ENCODE results near the gene RFPL2.
"Not testable (repeated sequence)": the region's sequence is repeated elsewhere in the genome, so short reads cannot be mapped to it uniquely, and the experiment has no call there.

Gene RFPL2

DNA sequence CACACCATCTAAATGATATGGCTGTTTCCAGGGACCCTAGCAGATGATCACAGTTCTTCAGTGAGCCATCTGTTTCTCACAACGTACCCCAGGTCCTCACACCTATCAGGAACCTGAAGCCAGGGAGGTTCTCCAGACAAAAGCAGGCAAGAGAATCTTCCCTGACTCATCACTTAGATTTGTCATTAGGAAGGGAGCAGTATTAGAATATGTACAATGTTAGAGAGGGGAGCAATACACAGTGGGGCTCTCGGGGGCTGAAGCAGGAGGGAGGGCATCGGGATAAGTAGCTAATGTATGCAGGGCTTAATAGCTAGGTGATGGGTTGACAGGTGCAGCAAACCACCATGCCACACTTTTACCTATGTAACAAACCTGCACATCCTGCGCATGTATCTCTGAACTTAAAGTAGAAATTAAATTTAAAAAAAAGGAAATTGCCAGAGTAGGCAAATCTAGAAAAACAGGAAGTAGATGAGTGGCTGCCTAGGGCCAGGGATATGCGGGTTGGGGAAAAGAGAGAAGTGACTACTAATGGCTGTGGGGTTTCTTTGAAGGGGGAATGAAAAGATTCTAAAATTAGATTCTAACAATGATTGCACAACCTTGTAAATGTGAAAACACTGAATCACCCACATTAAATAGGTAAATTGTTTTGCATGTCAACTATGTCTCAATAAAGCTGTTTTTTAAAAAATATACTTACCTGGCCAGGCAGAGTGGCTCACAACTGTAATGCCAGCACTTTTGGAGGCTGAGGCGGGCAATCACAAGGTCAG is 60.2 kb downstream of the RFPL2 start:
- TF ChIP-seq, protein P1, sequence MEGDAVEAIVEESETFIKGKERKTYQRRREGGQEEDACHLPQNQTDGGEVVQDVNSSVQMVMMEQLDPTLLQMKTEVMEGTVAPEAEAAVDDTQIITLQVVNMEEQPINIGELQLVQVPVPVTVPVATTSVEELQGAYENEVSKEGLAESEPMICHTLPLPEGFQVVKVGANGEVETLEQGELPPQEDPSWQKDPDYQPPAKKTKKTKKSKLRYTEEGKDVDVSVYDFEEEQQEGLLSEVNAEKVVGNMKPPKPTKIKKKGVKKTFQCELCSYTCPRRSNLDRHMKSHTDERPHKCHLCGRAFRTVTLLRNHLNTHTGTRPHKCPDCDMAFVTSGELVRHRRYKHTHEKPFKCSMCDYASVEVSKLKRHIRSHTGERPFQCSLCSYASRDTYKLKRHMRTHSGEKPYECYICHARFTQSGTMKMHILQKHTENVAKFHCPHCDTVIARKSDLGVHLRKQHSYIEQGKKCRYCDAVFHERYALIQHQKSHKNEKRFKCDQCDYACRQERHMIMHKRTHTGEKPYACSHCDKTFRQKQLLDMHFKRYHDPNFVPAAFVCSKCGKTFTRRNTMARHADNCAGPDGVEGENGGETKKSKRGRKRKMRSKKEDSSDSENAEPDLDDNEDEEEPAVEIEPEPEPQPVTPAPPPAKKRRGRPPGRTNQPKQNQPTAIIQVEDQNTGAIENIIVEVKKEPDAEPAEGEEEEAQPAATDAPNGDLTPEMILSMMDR (IDR thresholded peaks at IDR 0.05; ENCODE audit: poor library complexity, severe bottlenecking), result no peak
- no peaks in the 10 kb centered on the region for H3K36me3 ChIP-seq (ENCODE audit: low read depth)
- no peak for DNase-seq (ENCODE audit: low spot score)
- no peak overlapping the region for H3K27ac ChIP-seq (ENCODE audit: poor library complexity, severe bottlenecking)
- peak; percentile 38; the same call in 1 of the 3 replicates for ATAC-seq (ENCODE audit: low read depth)
- H3K27me3 ChIP-seq (ENCODE audit: insufficient read depth, poor library complexity, severe bottlenecking), result no peaks in the 10 kb centered on the region
- peaks cover 7% of the 10 kb centered on the region for H3K4me1 ChIP-seq (ENCODE audit: insufficient read depth, poor library complexity, severe bottlenecking)
- H3K4me3 ChIP-seq (ENCODE audit: severe bottlenecking), result no peak overlapping the region
- no peaks in the 10 kb centered on the region for H3K9me3 ChIP-seq (ENCODE audit: severe bottlenecking)

DNA sequence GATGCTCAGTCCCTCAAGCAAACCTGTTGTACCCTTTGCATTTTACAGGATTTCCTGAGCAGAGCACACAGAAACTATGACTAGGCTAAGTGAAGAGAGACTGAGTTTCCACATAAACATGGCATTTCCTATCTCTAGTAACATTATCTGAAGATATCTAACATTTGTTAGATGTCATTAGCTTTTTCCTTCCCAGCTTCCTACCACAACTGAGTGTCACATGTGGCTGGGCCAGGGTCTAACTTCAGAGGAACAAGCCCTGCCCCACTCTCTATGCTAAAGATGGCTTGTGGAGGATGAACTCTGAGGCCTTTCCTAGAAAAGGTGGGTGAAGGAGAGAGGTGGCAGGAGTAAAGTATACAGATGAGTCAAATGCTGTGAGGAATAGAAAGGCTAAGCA is 62.3 kb downstream of the RFPL2 start:
- Histone ChIP-seq H3K9me3 (ENCODE audit: severe bottlenecking) (no peaks in the 10 kb centered on the region), H3K27me3 (ENCODE audit: insufficient read depth, poor library complexity, severe bottlenecking) (no peaks in the 10 kb centered on the region), H3K36me3 (ENCODE audit: low read depth) (no peaks in the 10 kb centered on the region), H3K4me3 (ENCODE audit: severe bottlenecking) (no peak overlapping the region), H3K27ac (ENCODE audit: poor library complexity, severe bottlenecking) (no peak overlapping the region), H3K4me1 (ENCODE audit: insufficient read depth, poor library complexity, severe bottlenecking) (peaks cover 7% of the 10 kb centered on the region)
- TF ChIP-seq, protein P1 (IDR thresholded peaks at IDR 0.05; ENCODE audit: poor library complexity, severe bottlenecking), result no peak
- DNase-seq (ENCODE audit: low spot score) (no peak), ATAC-seq (ENCODE audit: low read depth) (no peak)

DNA sequence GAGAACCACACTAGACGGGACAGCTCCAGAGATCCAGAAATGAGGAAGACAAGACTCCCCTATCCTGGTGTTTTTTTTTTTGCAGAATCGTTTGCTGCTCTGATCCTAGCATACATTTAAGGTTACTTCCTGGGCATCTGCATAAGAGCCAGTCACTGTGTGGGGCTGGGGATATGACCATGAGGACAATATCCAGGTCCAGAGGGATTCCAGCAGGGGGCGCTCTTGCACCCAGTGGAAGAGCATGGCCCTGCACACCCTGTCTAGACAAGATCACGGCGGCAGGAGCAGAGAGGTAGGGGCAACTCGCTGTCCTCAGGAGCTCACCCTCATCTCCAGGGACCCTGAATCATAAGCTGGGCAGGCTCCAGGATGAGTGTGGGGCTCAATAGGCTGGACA is 64.2 kb downstream of the RFPL2 start:
- H3K4me3 ChIP-seq (ENCODE audit: severe bottlenecking); H3K27me3 ChIP-seq (ENCODE audit: insufficient read depth, poor library complexity, severe bottlenecking); H3K9me3 ChIP-seq (ENCODE audit: severe bottlenecking); DNase-seq (ENCODE audit: low spot score); H3K36me3 ChIP-seq (ENCODE audit: low read depth); ATAC-seq (ENCODE audit: low read depth); H3K27ac ChIP-seq (ENCODE audit: poor library complexity, severe bottlenecking): not testable (repeated sequence)
- H3K4me1 ChIP-seq (ENCODE audit: insufficient read depth, poor library complexity, severe bottlenecking), result peaks cover 15% of the 10 kb centered on the region

All from RWPE2 (cell line).